Central memory CD4-positive, alpha-beta T cell (primary cell): ENCODE data around the gene GRM2.
"Not testable (repeated sequence)": the region's sequence is repeated elsewhere in the genome, so short reads cannot be mapped to it uniquely, and the experiment has no call there.

Experiments
- DNase-seq: peaks from one replicate; pipeline ENCODE4 v3.0.0; 2022

Gene GRM2

GRCh38 chr3:51729042-51729633, 22.3 kb downstream of the GRM2 start:
- DNase-seq: no peak

DNA sequence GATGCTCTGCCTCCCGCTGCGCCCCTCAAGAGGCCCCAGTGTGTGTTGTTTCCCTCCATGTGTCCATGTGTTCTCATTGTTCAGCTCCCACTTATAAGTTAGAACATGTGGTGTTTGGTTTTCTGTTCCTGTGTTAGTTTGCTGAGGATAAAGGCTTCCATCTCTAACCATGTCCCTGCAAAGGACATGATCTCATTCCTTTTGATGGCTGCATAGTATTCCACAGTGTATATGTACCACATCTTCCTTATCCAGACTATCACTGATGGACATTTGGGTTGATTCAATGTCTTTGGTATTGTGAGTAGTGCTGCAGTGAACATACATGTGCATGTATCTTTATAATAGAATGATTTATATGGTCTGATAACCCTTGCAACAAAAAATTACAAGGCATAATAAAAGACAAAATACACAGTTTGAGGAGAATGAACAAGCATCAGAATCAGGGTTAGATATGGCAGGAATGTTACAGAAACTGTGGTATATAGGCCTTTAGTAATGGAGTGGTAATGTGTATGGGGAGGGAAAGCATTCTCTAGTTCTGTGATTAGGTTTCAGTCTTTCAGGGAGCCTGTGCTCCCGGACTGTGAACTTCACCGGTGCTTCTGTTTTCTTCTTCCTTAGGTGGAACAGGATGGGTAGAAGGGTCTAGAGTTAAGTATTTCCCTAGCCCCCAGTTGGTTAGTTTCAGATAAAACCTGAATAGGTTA, 27.1 kb downstream of the GRM2 start:
- no peak for DNase-seq

GRCh38 chr3:51734572-51734907, 27.7 kb downstream of the GRM2 start:
- no peak for DNase-seq

- no peak for DNase-seq
Measured at GRCh38 chr3:51735039-51735438, 28.2 kb downstream of the GRM2 start.

- no peak for DNase-seq
Measured at GRCh38 chr3:51735950-51736349, 29.1 kb downstream of the GRM2 start.

DNA sequence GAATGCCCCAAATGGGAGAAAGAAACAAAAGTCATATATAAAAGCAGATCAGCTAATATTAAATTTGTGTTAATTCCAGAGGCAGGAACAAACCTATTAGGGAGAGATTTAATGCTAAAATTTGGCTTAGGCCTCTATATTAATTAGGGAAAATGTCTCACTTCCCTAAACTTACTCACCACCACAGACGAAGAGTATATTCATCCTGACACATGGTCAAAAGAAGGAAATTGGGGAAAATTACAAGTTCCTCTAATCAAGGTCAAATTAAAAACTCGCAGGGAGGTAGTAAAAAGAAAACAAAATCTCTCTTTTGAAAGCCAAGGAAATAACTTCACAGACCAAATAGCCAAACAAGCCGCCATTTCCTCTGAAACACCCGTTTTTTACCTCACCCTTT, 32.2 kb downstream of the GRM2 start:
- no peak for DNase-seq

GRCh38 chr3:51742320-51742719, 35.5 kb downstream of the GRM2 start:
- DNase-seq: not testable (repeated sequence)

DNA sequence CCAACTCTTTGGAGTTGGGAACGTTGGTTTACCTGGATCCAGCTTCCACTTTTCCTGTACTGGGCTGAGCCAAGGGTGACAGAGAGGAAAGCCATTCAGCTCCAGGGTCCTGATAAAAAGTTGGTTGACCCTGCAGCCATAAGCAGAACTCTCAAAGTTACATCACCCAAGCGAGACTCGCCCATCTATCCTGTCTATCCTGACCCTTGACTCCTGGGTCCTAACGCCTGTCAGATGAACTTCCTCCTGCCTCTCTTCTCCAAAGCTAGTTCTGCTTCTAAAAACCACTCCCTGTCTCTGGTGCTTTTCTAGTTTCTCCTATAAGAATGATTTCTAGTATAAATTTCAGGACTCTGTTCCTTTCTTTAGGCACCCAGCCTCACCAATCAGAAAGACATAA, 36.1 kb downstream of the GRM2 start:
- not testable (repeated sequence) for DNase-seq

DNA sequence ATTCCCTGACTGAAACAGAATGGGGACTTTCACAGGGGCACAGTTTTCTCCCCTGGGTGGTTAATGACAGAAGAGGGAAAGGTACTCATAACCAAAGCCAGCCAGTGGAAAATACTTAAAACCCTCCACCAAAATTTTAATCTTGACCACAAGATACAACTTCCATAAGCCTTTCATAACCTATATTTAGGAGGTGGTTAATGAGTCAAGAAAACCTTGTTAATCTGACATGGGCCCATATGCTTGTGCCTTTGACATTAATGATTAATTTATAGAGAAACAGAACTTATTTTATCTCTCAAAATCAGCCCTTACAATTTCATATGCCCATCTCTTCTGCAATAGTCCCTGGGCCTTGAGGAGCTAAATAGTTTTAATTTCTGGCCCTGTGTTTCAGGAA, 41.0 kb downstream of the GRM2 start:
- no peak for DNase-seq

DNA sequence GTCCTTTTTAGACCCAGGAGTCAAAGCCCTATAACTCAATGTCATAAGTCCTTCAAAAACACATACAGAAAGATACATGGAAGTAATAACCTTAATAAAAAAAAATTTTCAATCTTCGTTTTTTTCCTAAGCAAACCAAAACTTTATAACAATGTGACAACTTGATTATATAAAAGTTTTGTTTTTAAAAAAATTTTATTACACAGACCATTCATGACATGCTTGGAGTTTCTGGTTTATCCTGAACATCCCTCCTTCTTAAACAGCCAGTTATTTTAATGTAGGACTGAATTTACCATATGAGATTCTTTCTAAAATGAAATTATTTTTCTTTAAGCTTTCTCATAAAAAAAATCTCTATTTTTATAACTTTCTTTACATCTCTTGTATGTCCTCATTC, 41.5 kb downstream of the GRM2 start:
- DNase-seq: no peak

GRCh38 chr3:51750878-51751277, 44.0 kb downstream of the GRM2 start:
- no peak for DNase-seq

GRCh38 chr3:51751287-51751686, 44.4 kb downstream of the GRM2 start:
- DNase-seq: no peak

- not testable (repeated sequence) for DNase-seq
Measured at GRCh38 chr3:51753763-51754750, 47.2 kb downstream of the GRM2 start.

- DNase-seq: no peak
Measured at GRCh38 chr3:51759203-51759602, 52.3 kb downstream of the GRM2 start.
